BLaER1 (cell line): ENCODE results near the gene SPACDR.

ENCODE experiments used
- H3K27ac ChIP-seq: shearing (Covaris generic); formaldehyde crosslinking; 2 replicates; pipeline ENCODE4 v1.8.1; 2022
- H3K27me3 ChIP-seq: shearing (Covaris generic); formaldehyde crosslinking; 2 replicates; pipeline ENCODE4 v1.8.1; 2022
- H3K36me3 ChIP-seq: shearing (Covaris generic); formaldehyde crosslinking; 2 replicates; pipeline ENCODE4 v1.8.1; 2022
- H3K4me1 ChIP-seq: shearing (Covaris generic); formaldehyde crosslinking; 2 replicates; pipeline ENCODE4 v1.8.1; 2022
- H3K4me2 ChIP-seq: shearing (Covaris generic); formaldehyde crosslinking; 2 replicates; pipeline ENCODE4 v1.8.1; 2022
- H3K4me3 ChIP-seq: shearing (Covaris generic); formaldehyde crosslinking; 2 replicates; pipeline ENCODE4 v1.8.1; 2022
- H3K9ac ChIP-seq: shearing (Covaris generic); formaldehyde crosslinking; 2 replicates; pipeline ENCODE4 v1.8.1; 2022
- H3K9me3 ChIP-seq: shearing (Covaris generic); formaldehyde crosslinking; 2 replicates; pipeline ENCODE4 v1.8.1; 2022
- H4K20me1 ChIP-seq: shearing (Covaris generic); formaldehyde crosslinking; 2 replicates; pipeline ENCODE4 v1.8.1; 2022
- Cebpa-rat ChIP-seq: shearing (Covaris generic); IDR thresholded peaks from 2 replicates; pipeline ENCODE4 v1.8.1; 2022

Gene SPACDR

DNA sequence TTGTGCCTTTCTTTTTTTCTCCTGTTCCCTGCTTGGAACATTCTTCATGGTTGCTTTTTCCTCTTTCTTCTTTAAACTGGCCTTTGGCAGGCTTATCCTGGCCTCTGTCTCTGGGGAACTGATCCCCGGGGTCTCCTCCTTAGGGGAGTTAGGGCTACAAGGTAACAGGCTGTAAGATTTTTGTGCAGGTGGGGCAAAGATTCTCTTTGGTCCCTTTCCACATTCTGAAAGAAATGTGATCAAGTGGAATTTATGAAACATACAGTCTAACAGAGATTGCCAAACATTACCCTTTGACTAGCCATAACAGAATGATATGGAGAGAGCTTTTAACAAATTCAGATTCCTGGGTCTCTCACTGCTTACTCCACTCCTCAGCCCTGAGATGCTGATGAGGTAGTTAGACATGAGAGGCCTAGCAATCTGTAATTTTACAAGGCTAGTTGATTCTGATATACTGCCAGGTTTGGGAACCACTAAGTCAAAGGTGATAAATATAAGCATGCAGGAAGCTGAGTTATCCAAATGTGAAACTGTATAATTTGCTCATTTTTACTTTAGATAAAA, 44.3 kb downstream of the SPACDR start:
- Histone ChIP-seq H3K4me3 (no peak overlapping the region), H3K4me2 (peak overlapping the region; percentile 1; the same call in 1 of the 2 replicates), H3K27ac (no peak overlapping the region), H4K20me1 (no peaks in the 10 kb centered on the region), H3K27me3 (no peaks in the 10 kb centered on the region), H3K9ac (peak overlapping the region; percentile 8; the same call in 1 of the 2 replicates), H3K9me3 (no peaks in the 10 kb centered on the region), H3K4me1 (peaks cover 10% of the 10 kb centered on the region), H3K36me3 (no peaks in the 10 kb centered on the region)
- no peak for TF ChIP-seq Cebpa-rat

DNA sequence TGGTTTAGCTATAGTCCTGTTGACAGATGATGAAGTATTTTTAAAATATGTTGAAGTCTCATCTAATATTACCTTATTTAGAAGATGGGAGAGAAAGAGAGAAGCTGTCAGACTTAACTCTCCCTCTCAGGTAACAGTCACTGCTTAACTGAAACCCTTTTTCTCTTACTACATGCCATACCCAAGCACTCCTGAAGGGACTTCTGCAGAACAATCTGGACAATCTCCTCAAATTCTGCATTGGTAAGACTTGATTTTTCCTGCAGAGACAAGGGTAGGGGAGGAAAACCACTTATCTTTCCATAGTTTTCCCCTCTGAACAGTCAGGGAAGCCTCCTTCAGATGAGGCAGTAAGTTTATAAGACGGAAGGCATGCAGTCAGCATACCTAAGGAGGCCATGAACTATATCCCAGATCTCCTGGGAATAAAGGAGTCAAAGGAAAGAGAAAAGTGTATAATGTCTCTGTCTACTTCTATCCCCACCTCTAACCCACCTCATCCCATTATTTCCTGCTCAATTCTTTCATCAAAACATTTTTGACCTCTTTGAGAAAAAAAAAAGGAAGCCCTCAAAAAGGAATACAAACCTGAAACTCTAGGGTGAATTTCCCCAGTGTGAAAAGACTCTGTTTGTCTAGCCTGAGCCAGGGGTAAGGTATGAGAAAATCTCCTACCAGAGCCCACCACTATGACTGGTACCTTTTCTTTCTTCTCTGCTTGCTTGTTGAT, 45.0 kb downstream of the SPACDR start:
- H3K4me2 ChIP-seq = peak overlapping the region; percentile 1; the same call in 1 of the 2 replicates
- H3K9ac ChIP-seq = peak overlapping the region; percentile 8; the same call in 1 of the 2 replicates
- no peaks in the 10 kb centered on the region for H3K9me3 ChIP-seq
- H3K27me3 ChIP-seq = no peaks in the 10 kb centered on the region
- no peak overlapping the region for H3K4me3 ChIP-seq
- peaks cover 10% of the 10 kb centered on the region for H3K4me1 ChIP-seq
- H4K20me1 ChIP-seq = no peaks in the 10 kb centered on the region
- no peak for TF ChIP-seq Cebpa-rat
- no peaks in the 10 kb centered on the region for H3K36me3 ChIP-seq
- no peak overlapping the region for H3K27ac ChIP-seq

DNA sequence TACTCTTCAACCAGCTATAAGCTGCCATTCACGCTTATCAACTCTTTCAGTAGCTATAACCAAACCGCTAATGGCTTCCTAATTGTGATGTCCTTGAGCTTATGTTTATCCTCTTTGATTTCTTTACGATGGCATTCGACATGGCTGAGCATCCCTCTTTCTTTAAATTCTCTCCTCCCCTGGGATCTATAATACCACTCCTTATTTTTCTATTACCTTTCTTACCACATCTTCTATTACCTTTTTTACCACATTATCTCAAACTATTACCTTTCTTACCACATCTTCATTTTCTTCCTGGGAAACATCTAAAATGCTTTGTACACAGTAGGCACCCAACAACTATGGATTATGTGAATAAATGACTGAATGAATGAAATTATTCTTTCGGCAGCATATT, 48.6 kb downstream of the SPACDR start:
- no peaks in the 10 kb centered on the region for H4K20me1 ChIP-seq
- H3K4me3 ChIP-seq = no peak overlapping the region
- TF ChIP-seq Cebpa-rat = no peak
- no peak overlapping the region for H3K27ac ChIP-seq
- peaks cover 24% of the 10 kb centered on the region for H3K4me1 ChIP-seq
- no peak overlapping the region for H3K4me2 ChIP-seq
- no peaks in the 10 kb centered on the region for H3K36me3 ChIP-seq
- H3K9ac ChIP-seq = no peak overlapping the region
- no peaks in the 10 kb centered on the region for H3K9me3 ChIP-seq
- H3K27me3 ChIP-seq = no peaks in the 10 kb centered on the region

DNA sequence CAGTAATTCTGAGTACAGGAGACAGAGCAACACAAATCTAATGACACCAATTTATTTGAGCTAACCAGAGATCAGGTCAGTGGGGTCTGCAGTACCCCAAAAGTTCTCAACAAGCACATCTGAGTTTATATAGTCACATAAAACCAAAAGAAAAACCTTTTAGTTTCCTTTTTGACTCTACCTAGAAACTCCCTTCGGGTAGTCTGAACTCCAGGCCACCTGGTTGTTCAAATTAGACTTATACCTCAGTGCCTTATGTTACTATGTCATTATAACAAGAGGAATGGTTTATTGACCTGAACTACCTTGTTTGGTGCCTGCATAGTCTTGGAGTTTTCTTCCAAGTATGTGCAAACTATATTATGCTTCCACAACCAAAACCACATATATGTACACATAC, 50.2 kb downstream of the SPACDR start:
- Histone ChIP-seq H3K4me3 (no peak overlapping the region), H3K4me1 (peaks cover 20% of the 10 kb centered on the region), H3K27me3 (no peaks in the 10 kb centered on the region), H3K27ac (no peak overlapping the region), H3K36me3 (no peaks in the 10 kb centered on the region), H3K4me2 (no peak overlapping the region), H3K9me3 (no peaks in the 10 kb centered on the region), H3K9ac (no peak overlapping the region), H4K20me1 (no peaks in the 10 kb centered on the region)
- no peak for TF ChIP-seq Cebpa-rat

DNA sequence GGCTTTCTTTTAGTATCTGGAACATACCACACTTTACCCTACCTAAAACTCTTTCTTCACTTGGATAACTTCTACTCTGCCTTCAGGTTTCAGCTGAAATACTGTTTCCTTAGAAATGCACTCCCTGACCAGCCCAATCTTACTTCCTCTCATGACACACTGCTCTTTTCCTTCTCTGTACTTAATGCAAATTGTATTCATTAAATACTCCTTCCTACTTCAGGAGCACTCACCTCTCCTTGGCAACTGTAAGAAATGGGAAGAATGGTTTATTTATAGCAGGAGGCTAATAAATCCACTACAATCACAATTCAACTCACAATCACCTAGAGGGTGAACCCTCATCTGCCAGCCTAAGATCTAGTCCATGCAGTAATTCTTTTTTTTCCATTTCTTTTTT, 50.7 kb downstream of the SPACDR start:
- no peak overlapping the region for H3K27ac ChIP-seq
- H3K9ac ChIP-seq = no peak overlapping the region
- H3K27me3 ChIP-seq = no peaks in the 10 kb centered on the region
- no peaks in the 10 kb centered on the region for H4K20me1 ChIP-seq
- H3K9me3 ChIP-seq = no peaks in the 10 kb centered on the region
- no peaks in the 10 kb centered on the region for H3K36me3 ChIP-seq
- TF ChIP-seq Cebpa-rat = no peak
- peaks cover 19% of the 10 kb centered on the region for H3K4me1 ChIP-seq
- no peak overlapping the region for H3K4me3 ChIP-seq
- no peak overlapping the region for H3K4me2 ChIP-seq

DNA sequence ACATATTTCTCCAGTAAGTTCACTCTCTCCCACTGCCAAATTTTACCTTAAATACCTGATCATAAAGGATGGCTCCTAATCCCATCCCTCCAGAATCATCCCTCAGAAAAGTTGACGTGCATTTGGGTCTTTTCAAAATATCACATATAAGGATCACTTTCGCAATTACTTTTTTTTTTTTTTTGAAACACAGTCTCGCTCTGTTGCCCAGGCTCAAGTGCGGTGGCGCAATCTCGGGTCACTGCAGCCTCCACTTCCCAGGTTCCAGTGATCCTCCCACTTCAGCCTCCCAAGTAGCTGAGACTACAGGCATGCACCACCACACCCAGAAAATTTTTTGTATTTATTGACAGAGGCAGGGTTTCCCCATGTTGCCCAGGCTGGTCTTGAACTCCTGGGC, 53.0 kb downstream of the SPACDR start:
- no peak for TF ChIP-seq Cebpa-rat
- no peak overlapping the region for H3K27ac ChIP-seq
- peak overlapping the region; percentile 49 for H3K4me2 ChIP-seq
- H3K4me3 ChIP-seq = no peak overlapping the region
- H3K9ac ChIP-seq = no peak overlapping the region
- H3K9me3 ChIP-seq = no peaks in the 10 kb centered on the region
- no peaks in the 10 kb centered on the region for H3K36me3 ChIP-seq
- no peaks in the 10 kb centered on the region for H3K27me3 ChIP-seq
- peaks cover 29% of the 10 kb centered on the region for H3K4me1 ChIP-seq
- H4K20me1 ChIP-seq = no peaks in the 10 kb centered on the region

DNA sequence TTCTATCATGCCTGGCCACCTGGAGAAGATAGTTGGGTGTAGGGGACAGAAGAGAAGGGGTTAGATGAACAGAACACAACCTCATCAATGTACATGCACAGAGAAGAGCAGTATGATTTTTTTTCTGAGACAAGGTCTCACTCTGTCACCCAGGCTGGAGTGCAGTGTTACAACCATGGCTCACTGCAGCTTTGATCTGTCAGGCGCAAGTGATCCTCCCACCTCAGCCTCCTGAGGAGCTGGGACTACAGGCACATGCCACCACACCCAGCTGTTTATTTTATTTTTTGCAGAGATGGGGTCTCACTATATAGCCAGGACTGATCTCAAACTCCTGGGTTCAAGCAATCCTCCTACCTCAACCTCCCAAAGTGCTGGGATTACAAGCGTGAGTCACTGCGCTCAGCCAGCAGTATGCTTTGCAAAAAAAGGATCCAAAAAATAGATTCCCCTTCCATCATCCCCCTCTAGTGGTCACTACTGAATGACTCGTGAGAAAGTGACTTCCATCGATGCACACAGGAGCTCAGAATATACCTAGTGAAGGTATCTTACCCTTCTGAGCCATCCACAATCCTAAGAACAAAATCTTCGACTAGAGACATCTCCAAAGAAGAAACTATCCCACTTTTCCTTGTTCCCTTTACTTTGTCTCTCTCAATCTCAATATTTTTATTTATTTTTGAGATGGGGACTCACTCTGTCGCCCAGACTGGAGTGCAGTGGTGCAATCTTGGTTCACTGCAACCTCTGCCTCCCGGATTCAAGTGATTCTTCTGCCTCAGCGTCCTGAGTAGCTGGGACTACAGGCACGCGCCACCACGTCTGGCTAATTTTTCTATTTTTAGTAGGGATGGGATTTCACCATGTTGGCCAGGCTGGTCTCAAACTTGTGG, 56.5 kb downstream of the SPACDR start:
- TF ChIP-seq Cebpa-rat = no peak
- H3K4me2 ChIP-seq = peak overlapping the region; percentile 52
- H3K4me3 ChIP-seq = no peak overlapping the region
- H3K9me3 ChIP-seq = no peaks in the 10 kb centered on the region
- no peaks in the 10 kb centered on the region for H3K36me3 ChIP-seq
- no peak overlapping the region for H3K9ac ChIP-seq
- H3K4me1 ChIP-seq = peaks cover 23% of the 10 kb centered on the region
- H4K20me1 ChIP-seq = no peaks in the 10 kb centered on the region
- H3K27ac ChIP-seq = no peak overlapping the region
- no peaks in the 10 kb centered on the region for H3K27me3 ChIP-seq

DNA sequence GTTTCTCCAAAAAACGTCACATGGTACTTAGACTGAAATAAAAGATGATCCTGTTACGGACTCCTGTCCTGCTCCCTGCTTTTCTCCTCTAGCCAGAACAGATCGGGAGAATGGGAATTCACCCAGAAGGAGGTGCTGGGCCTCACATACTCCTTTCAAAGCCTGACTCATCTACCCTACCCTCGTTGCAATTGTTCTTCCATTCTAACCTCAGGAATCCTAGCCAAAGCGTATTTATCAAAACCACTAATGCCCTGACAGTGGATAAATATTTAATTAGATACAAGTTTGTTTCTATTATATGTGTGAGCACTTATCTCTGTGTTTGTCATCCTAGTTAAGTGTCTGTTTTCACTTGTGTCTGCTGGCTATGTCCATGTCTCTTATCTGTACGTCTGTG, 57.3 kb downstream of the SPACDR start:
- H3K27me3 ChIP-seq = no peaks in the 10 kb centered on the region
- H3K9ac ChIP-seq = no peak overlapping the region
- no peak for TF ChIP-seq Cebpa-rat
- peak overlapping the region; percentile 52 for H3K4me2 ChIP-seq
- H4K20me1 ChIP-seq = no peaks in the 10 kb centered on the region
- no peak overlapping the region for H3K27ac ChIP-seq
- H3K4me1 ChIP-seq = peaks cover 23% of the 10 kb centered on the region
- H3K4me3 ChIP-seq = no peak overlapping the region
- H3K9me3 ChIP-seq = no peaks in the 10 kb centered on the region
- no peaks in the 10 kb centered on the region for H3K36me3 ChIP-seq
